ENCODE data around the gene NRP2.

NRP2 gene

DNA sequence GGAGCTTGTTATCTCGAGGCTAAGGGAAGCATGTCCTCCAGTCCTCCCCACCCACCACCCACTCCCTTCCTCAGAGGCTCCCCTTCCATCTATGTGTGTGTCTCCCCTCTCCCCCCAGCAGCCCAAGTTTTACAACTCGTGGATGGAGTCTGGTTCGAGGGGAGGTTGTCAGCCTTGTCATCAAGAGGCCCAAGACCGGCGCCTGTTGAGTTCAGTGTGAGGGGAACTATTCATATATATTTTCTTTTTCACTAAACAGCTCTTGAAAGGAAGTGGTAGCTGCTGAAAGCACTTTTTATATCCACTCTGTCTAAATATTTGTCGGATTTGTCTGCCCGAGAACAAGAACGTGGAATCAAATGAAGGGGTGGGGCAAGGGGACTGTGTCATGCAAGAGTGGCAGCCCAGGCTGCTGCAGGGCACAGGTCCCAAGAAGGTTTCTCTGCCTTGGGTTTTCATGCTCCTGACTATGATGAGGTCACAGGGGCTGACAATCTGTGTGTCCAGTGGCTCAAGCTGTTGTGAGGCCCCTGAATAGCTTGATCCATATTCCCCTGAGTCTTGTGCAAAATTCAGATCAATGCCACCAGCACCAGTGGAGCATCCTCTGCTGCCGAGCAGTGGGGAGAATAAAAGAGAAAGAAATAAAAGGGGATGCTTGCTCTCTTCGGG is 35.0 kb downstream of the NRP2 start:
- H3K27me3 ChIP-seq, result peaks cover 37% of the 10 kb centered on the region
- TF ChIP-seq, protein P1, sequence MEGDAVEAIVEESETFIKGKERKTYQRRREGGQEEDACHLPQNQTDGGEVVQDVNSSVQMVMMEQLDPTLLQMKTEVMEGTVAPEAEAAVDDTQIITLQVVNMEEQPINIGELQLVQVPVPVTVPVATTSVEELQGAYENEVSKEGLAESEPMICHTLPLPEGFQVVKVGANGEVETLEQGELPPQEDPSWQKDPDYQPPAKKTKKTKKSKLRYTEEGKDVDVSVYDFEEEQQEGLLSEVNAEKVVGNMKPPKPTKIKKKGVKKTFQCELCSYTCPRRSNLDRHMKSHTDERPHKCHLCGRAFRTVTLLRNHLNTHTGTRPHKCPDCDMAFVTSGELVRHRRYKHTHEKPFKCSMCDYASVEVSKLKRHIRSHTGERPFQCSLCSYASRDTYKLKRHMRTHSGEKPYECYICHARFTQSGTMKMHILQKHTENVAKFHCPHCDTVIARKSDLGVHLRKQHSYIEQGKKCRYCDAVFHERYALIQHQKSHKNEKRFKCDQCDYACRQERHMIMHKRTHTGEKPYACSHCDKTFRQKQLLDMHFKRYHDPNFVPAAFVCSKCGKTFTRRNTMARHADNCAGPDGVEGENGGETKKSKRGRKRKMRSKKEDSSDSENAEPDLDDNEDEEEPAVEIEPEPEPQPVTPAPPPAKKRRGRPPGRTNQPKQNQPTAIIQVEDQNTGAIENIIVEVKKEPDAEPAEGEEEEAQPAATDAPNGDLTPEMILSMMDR (IDR thresholded peaks at IDR 0.05), result no peak
- no peaks in the 10 kb centered on the region for H3K9me3 ChIP-seq
- H3K36me3 ChIP-seq, result no peaks in the 10 kb centered on the region
- H3K4me3 ChIP-seq (ENCODE audit: low read depth in 1 of 2, low read length in 1 of 2), result no peak overlapping the region
- no peak overlapping the region for H3K27ac ChIP-seq
- H3K4me1 ChIP-seq (ENCODE audit: control insufficient read depth in 1 of 2, insufficient read depth in 1 of 2, low read depth in 1 of 2, low read length in 1 of 2), result no peaks in the 10 kb centered on the region

DNA sequence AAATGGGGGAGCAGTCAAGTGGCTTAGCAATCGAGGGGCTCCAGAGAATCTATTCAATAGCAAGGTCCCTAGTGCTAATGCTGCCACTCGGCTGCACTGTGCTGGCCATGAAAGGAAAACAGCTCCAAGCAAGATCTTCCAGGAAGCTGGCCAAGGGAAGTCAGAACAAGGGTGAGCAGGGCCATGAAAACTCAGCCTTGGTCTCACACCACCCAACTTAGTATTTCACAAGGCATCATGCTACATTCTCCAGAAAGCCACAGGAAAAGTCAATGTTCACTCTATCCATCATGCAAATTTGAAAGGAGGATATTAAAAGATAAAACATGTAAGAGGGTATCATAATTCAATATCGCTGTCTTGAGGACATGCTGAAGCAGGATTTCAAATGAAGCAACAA is 35.7 kb downstream of the NRP2 start:
- Histone ChIP-seq H3K27me3 (peaks cover 30% of the 10 kb centered on the region), H3K9me3 (no peaks in the 10 kb centered on the region), H3K4me3 (ENCODE audit: low read depth in 1 of 2, low read length in 1 of 2) (no peak overlapping the region), H3K36me3 (no peaks in the 10 kb centered on the region), H3K4me1 (ENCODE audit: control insufficient read depth in 1 of 2, insufficient read depth in 1 of 2, low read depth in 1 of 2, low read length in 1 of 2) (no peaks in the 10 kb centered on the region), H3K27ac (no peak overlapping the region)
- TF ChIP-seq, protein P1 (IDR thresholded peaks at IDR 0.05), result no peak

DNA sequence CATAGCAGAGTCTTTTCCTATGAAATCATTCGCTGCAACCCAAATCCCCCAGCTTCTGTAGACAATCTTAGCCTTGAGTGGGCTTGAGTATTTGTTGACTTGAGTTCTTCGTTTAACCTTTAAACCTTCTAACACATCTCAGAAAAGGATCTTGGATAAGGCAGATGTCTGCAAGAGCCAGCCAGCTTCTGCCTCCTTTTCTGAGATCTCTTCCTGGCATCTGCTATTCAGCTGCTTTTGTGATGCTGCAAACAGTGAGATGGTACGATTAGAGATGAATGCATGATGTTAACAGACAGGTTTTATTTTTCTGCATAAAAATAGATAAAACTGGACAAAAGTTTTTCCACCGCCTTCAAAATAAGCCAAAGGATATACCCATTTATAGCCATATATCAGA is 37.5 kb downstream of the NRP2 start:
- H3K9me3 ChIP-seq, result no peaks in the 10 kb centered on the region
- no peaks in the 10 kb centered on the region for H3K4me1 ChIP-seq (ENCODE audit: control insufficient read depth in 1 of 2, insufficient read depth in 1 of 2, low read depth in 1 of 2, low read length in 1 of 2)
- H3K36me3 ChIP-seq, result no peaks in the 10 kb centered on the region
- TF ChIP-seq, protein P1 (IDR thresholded peaks at IDR 0.05), result no peak
- H3K27me3 ChIP-seq, result peaks cover 14% of the 10 kb centered on the region
- H3K4me3 ChIP-seq (ENCODE audit: low read depth in 1 of 2, low read length in 1 of 2), result no peak overlapping the region
- H3K27ac ChIP-seq, result no peak overlapping the region

DNA sequence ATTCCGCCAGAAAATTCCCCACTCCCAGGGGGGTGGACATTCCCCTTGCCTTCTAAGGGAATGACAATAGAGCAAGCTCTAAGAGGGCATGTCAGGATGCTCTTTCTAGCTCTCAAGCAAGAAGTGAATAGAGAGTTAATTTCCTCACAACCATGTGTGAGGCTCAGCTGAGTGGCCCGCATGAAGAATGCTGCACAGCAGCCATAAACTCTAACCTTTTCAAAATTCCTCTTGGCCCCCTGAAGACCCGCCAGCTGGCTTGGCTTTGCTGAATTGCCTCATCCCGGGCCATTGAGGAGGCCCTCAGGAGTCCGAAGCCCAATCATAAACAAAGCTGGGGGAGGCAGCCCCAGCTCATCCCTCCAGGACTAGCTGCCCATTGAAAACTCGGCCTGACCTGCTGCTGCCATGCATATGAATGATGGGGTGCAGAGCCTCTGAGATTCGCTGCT is 38.2 kb downstream of the NRP2 start:
- H3K9me3 ChIP-seq, result no peaks in the 10 kb centered on the region
- H3K36me3 ChIP-seq, result no peaks in the 10 kb centered on the region
- TF ChIP-seq, protein P1 (IDR thresholded peaks at IDR 0.05), result no peak
- peaks cover 13% of the 10 kb centered on the region for H3K27me3 ChIP-seq
- H3K4me1 ChIP-seq (ENCODE audit: control insufficient read depth in 1 of 2, insufficient read depth in 1 of 2, low read depth in 1 of 2, low read length in 1 of 2), result no peaks in the 10 kb centered on the region
- no peak overlapping the region for H3K27ac ChIP-seq
- H3K4me3 ChIP-seq (ENCODE audit: low read depth in 1 of 2, low read length in 1 of 2), result no peak overlapping the region

DNA sequence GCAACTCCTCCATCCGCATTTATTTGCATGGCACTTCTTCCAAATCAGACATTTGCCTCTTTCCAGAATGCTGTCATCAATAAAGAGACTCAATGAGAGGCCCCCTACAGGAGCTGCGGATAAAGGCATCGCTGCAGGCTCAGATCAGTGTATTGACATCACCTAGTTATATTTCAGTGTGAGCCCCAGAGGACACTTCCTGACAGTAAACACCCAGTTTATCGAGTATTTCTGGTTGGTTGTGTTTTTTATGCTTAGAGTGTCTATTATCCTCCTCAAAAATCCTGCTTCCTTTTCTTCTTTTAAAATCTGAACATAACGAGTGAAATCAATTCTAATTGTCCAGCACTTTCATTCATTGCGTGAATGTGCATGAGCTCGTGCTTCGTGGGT is 38.8 kb downstream of the NRP2 start:
- Histone ChIP-seq H3K4me3 (ENCODE audit: low read depth in 1 of 2, low read length in 1 of 2) (no peak overlapping the region), H3K9me3 (no peaks in the 10 kb centered on the region), H3K4me1 (ENCODE audit: control insufficient read depth in 1 of 2, insufficient read depth in 1 of 2, low read depth in 1 of 2, low read length in 1 of 2) (no peaks in the 10 kb centered on the region), H3K36me3 (no peaks in the 10 kb centered on the region), H3K27ac (no peak overlapping the region), H3K27me3 (peaks cover 13% of the 10 kb centered on the region)
- TF ChIP-seq, protein P1 (IDR thresholded peaks at IDR 0.05), result no peak
